Omental fat pad (tissue), 4 donors: ENCODE measurements around the gene MUC6. TPM values are rescaled to one million over a fixed set of nuclear protein-coding genes. Genes with fewer than 3 reads are reported as not detected.

ENCODE experiments used
- ATAC-seq: fragments of 150-250 bp; one replicate; pipeline ENCODE4 v1.9.1; 2016; ENCODE audit warnings: mild to moderate bottlenecking, moderate library complexity; ENCODE audit not compliant: low FRiP score
- DNase-seq: peaks from one replicate; pipeline ENCODE4 v3.0.0-alpha.2; 2019; ENCODE audit warnings: low spot score
- total RNA-seq, 4 donors: library from RNA; depleted of rRNA; stranded (reverse); fragments of >200 nt; gene quantifications; one replicate each; pipeline ENCODE4 v1.1.0, GENCODE V29; 2016
- TF ChIP-seq, protein P1 (sequence below), 3 donors: fragments of 450-650 bp; IDR thresholded peaks; one replicate each; pipeline ENCODE4 v1.5.1; 2016 to 2017; ENCODE audit warnings: antibody characterized with exemption in 3 of 3, mild to moderate bottlenecking in 3 of 3, moderate library complexity in 2 of 3

MUC6 gene
- total RNA-seq, 4 donors from 2014 or later = not detected

DNA sequence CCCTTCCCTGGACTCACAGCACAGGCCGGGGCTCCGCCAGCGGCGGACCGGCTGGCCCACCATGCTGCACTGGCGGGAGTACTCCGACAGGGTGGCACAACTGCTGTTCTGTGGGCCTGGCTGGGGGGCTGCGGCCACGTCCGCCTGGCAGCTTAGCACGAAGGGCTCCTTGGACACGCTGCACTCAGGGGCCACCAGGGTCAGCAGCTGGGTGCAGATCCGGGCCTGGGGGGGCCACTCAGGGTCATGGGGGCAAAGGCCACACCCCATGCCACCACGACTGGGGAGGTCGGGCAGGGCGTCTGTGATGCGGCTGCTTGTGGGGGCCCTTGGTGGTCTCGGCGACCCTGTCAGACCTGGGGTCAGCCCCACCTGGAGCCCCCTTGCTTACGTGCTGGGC, 6.0 kb downstream of the MUC6 start:
- ATAC-seq (no peak), DNase-seq (no peak)
- TF ChIP-seq, protein P1, sequence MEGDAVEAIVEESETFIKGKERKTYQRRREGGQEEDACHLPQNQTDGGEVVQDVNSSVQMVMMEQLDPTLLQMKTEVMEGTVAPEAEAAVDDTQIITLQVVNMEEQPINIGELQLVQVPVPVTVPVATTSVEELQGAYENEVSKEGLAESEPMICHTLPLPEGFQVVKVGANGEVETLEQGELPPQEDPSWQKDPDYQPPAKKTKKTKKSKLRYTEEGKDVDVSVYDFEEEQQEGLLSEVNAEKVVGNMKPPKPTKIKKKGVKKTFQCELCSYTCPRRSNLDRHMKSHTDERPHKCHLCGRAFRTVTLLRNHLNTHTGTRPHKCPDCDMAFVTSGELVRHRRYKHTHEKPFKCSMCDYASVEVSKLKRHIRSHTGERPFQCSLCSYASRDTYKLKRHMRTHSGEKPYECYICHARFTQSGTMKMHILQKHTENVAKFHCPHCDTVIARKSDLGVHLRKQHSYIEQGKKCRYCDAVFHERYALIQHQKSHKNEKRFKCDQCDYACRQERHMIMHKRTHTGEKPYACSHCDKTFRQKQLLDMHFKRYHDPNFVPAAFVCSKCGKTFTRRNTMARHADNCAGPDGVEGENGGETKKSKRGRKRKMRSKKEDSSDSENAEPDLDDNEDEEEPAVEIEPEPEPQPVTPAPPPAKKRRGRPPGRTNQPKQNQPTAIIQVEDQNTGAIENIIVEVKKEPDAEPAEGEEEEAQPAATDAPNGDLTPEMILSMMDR (IDR thresholded peaks at IDR 0.05) = no peak

DNA sequence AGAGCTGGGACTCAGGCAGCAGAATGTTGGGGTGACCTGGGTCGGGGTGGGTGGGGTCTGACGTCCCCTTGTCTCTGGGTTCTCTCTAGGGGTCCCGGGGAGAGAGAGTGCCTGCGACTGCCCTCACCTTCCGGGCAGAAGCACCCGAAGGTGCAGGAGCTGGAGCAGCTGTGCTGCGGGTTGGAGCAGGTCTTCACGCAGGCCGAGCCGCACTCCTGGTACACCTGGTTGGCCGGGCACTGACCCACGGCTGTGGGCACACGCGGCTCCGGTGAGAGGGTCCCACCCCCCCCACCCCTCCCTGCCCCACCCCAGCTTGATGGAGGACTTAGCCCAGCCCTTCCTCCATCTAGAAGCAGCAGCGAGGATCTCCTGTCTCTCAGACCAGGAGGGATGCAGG, 6.4 kb downstream of the MUC6 start:
- TF ChIP-seq, protein P1 (IDR thresholded peaks at IDR 0.05) = no peak
- ATAC-seq = no peak
- DNase-seq = no peak

DNA sequence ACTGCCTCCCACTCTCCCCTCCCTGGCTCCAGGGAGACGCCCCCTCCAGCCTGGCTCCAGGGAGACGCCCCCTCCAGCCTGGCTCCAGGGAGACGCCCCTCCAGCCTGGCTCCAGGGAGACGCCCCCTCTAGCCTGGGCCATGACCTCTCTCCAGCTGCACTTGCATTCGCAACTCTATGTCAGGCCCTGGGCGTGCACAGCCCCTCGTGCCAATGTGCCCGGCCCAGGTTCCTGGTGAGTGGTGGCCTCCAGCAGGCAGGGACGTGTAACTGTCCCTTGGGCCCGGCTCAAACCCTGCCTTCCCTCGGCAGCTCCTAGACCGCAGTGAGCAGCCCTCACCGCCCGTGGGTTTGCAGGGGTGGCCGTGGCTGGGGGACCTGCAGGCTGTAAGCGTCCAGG, 6.9 kb downstream of the MUC6 start:
- TF ChIP-seq, protein P1 (IDR thresholded peaks at IDR 0.05) = no peak
- DNase-seq (no peak), ATAC-seq (no peak)

DNA sequence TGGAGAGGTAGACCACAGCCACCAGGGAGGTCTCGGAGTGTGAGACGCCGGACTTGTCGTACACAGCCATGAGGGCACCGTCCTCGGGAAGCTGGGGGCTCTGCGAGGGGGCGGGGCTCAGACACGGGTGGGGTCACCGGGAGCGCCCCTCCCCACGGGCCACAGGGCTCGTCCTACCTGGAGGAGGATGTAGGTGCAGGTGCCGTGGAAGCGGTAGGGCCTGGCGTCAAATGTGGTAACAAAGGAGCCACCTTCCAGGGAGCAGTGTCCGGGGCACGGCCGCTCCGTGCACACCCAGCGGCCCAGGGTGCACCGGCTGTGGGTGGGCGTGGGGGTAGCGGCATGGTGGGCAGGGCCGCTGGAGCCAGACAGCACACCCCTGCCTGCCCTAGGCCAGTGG, 7.5 kb downstream of the MUC6 start:
- TF ChIP-seq, protein P1 (IDR thresholded peaks at IDR 0.05) = no peak
- ATAC-seq (no peak), DNase-seq (no peak)

DNA sequence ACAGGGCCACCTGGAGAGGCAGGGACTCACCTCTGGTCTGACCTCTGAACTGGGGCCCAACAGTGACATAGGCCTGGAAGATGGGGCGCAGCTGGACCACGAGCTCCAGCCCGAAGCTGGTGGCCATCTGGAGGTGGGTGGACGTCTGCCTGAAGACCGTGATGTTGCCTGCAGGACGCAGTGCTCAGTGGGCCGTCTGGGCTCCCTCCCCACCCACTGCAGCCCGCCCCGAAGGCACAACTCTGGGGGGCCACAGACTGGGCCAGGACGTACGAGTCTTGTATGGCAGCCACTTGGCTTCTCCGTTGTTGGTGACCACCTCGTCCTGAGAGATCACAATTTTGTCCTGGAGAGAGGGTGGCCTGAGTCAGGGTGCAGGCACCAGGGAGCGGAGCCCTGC, 7.9 kb downstream of the MUC6 start:
- DNase-seq = no peak
- ATAC-seq = no peak
- TF ChIP-seq, protein P1 (IDR thresholded peaks at IDR 0.05) = no peak

DNA sequence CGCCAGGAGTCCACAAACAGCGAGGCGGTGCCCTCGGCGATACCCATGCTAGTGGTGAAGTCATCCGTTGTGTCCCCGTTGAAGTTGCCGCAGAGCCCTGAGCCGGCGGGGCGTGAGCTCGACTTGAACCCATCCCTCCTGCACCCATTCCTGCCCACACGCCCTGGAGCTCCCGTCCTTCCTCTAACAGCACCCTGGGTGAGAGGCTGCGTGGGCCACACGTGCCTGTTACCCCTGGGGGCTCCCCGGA, 8.3 kb downstream of the MUC6 start:
- ATAC-seq (no peak), DNase-seq (no peak)
- TF ChIP-seq, protein P1 (IDR thresholded peaks at IDR 0.05) = no peak

DNA sequence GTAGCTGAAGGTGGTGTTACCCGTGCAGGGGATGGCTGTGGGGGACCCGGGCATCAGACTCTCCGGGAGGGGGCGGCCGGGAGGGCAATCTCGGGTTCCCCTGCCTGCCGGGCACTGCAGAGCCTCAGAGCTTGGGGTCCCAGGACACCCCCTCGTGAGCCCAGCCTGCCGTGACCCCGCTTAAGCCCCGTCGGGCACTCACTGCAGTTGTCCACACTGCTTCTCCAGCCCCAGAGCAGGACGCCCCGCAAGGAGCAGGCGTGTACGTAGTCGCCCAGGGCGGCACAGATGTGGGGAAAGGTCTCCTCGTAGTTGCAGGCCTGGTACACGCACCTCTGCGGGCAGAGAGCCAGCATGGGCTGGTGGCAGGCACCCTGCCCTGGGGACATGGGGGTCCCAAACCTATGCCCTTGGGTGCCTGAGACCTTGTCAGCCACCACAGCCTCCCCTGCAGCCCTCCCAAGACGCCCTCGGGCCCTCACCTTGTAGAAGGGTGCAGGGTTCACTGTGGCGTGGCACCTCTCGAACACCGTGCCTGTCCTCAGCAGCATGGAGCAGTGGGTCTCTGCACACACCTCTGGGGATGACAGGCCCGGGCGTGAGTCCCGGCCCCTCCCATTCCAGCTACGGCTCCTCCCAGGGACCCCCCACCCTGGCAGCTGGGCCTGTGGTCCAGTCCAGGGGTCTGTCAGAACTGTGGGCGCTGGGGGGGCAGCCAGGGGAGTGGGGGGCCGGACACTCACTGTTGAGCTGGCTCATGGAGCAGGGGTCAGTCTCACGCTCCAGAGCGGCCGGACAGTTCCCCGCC, 8.8 kb downstream of the MUC6 start:
- ATAC-seq (no peak), DNase-seq (no peak)

More for the DNA sequence above, 8.8 kb downstream of the MUC6 start:
- TF ChIP-seq, protein P1 (IDR thresholded peaks at IDR 0.05) = no peak
